ENCODE results near the gene TOP1. TPM values are rescaled to one million over a fixed set of nuclear protein-coding genes. Genes with fewer than 3 reads are reported as not detected.

Gene TOP1
- total and polyA plus RNA-seq, 2 of the 4 experiments (the other 2 are of a cell fraction) = 14.0 to 21.5 TPM

DNA sequence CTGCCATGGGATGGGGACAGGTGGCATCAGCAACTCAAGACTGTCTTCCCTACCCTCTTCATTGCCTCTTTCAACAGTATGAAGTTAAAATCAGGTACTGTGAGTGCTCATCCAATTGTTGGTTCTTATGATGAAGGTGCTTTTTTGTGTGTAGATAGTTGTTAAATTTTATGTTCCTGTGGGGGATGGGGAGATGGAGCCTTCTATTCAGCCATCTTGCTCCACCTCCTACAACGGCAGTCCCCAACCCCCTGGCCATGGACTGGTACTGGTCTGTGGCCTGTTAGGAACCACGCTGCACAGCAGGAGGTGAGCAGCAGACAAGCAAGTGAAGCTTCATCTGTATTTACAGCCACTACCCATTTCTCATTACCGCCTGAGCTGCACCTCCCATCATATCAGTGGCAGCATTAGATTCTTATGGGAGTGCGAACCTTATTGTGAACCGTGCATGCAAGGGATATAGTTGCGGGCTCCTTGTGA, 47.8 kb upstream of the TOP1 start:
- 90% methylated on average over 2 of the region's 6 CpGs; no CpG with 5 or more reads in 1 of the 2 experiments for WGBS, 2 experiments (ENCODE audit: extremely low coverage in 2 of 2, insufficient read length in 1 of 2)
- Histone ChIP-seq H3K9me1 (ENCODE audit: insufficient read depth, low read length) (peaks cover 5% of the 10 kb centered on the region; the same call in 1 of the 2 replicates), H4K5ac (ENCODE audit: low read depth, low read length) (no peak overlapping the region), H3K4me3 (ENCODE audit: insufficient read depth, low read depth, low read length) (no peak overlapping the region), H2BK20ac (ENCODE audit: low read depth, low read length) (no peak overlapping the region), H2AFZ (replicated peaks; ENCODE audit: low read length, poor library complexity) (no peak overlapping the region), H3K4me1 (ENCODE audit: control insufficient read depth, insufficient read depth, low read length) (peaks cover 2% of the 10 kb centered on the region), H3K27ac (ENCODE audit: insufficient read depth, low read length) (no peak overlapping the region), H3K36me3 (ENCODE audit: control insufficient read depth, insufficient read depth, low read length) (no peaks in the 10 kb centered on the region), H4K91ac (ENCODE audit: insufficient read depth, low read depth, low read length) (no peak overlapping the region), H2BK15ac (ENCODE audit: low read depth, low read length) (no peak overlapping the region), H3K27me3 (ENCODE audit: control insufficient read depth, insufficient read depth, low read length) (no peaks in the 10 kb centered on the region), H2AK5ac (ENCODE audit: low read depth, low read length) (no peak overlapping the region), H4K8ac (ENCODE audit: low read depth in 2 of 2, low read length in 2 of 2) (no peak overlapping the region), H2BK5ac (ENCODE audit: low read depth, low read length, poor library complexity, severe bottlenecking) (no peak overlapping the region), H3K18ac (ENCODE audit: low read depth, low read length) (no peak overlapping the region), H3K9me3 (ENCODE audit: control insufficient read depth, insufficient read depth, low read length) (no peaks in the 10 kb centered on the region), H3K4me2 (ENCODE audit: low read depth, low read length) (no peak overlapping the region; the same call in 1 of the 2 replicates), H3K56ac (ENCODE audit: extremely low read depth, insufficient read depth, low read length) (no peak overlapping the region), H4K20me1 (ENCODE audit: insufficient read depth, low read length) (no peaks in the 10 kb centered on the region; the same call in 1 of the 2 replicates), H3K9ac (ENCODE audit: low read depth, low read length) (no peak overlapping the region), H3K79me1 (ENCODE audit: low read depth in 1 of 2, low read length in 2 of 2) (peaks cover 3 to 33% of the 10 kb centered on the region in 2 experiments; a peak in 2 of 4 replicates), H3K14ac (replicated peaks; ENCODE audit: low read depth, low read length) (no peak overlapping the region), H3K4ac (ENCODE audit: low read depth, low read length) (no peak overlapping the region), H2BK120ac (ENCODE audit: low read depth, low read length) (no peak overlapping the region), H2AK9ac (replicated peaks; ENCODE audit: low read depth, low read length, poor library complexity) (no peak overlapping the region), H3K23ac (ENCODE audit: low read depth, low read length) (no peak overlapping the region)
- POLR2A ChIA-PET (ENCODE audit: unreplicated experiment) = no interaction called here
- intact Hi-C loops (cut with micrococcal nuclease) = no loop called here
- CTCF ChIA-PET = no interaction called here
- dilution Hi-C loops (cut with HindIII; ENCODE audit: low sequenced_read_pairs, unreplicated experiment) = no loop called here
- DNase-seq (no peak), ATAC-seq (ENCODE audit: low read depth) (no peak)
- TF ChIP-seq CEBPB (IDR thresholded peaks at IDR 0.05; ENCODE audit: low read depth, low read length) = no peak
- in situ Hi-C loops (cut with MboI; ENCODE audit: low sequenced_read_pairs) = no loop called here
- BruUV-seq (replicated peaks) = no TSS peak
